GM13977 (cell line): ENCODE results near the gene SEMA7A.
A peak's percentile ranks its signal among the peaks of the same experiment; 100 is the strongest.

Source experiments
- DNase-seq: peaks from one replicate; pipeline ENCODE4 v3.0.0; 2012; ENCODE audit warnings: low spot score
- CTCF ChIP-seq: IDR thresholded peaks from 2 replicates; pipeline ENCODE4 v1.5.1; 2012; ENCODE audit warnings: mild to moderate bottlenecking, control low read depth; ENCODE audit not compliant: insufficient read depth; ENCODE audit errors: extremely low read depth, missing control alignments
- in situ Hi-C: fragments of 300-500 bp; cut with MboI; formaldehyde crosslinking; loops from one replicate; pipeline ENCODE4 v1.12.0; 2022; ENCODE audit warnings: low sequenced_read_pairs, low pct_unique_long_range_greater_than_20kb, mixed read lengths, inconsistent platforms; ENCODE audit not compliant: unreplicated experiment

Gene SEMA7A

GRCh38 chr15:74384881-74385643 is 48.7 kb downstream of the SEMA7A start:
- TF ChIP-seq CTCF = no peak
- in situ Hi-C loops = no loop called here
- peak; percentile 88 for DNase-seq

GRCh38 chr15:74384566-74384880 is 49.2 kb downstream of the SEMA7A start:
- no peak for DNase-seq
- in situ Hi-C loops = no loop called here
- no peak for TF ChIP-seq CTCF

GRCh38 chr15:74383695-74384565 is 49.8 kb downstream of the SEMA7A start:
- DNase-seq = peak; percentile 90
- in situ Hi-C loops = no loop called here
- TF ChIP-seq CTCF = peak; percentile 43

GRCh38 chr15:74383286-74383685 is 50.5 kb downstream of the SEMA7A start:
- DNase-seq = no peak
- no peak for TF ChIP-seq CTCF
- in situ Hi-C loops = no loop called here

- TF ChIP-seq CTCF = peak; percentile 96
- in situ Hi-C loops = no loop called here
Measured at GRCh38 chr15:74382004-74382816, 51.5 kb downstream of the SEMA7A start.

GRCh38 chr15:74381481-74381880 is 52.3 kb downstream of the SEMA7A start:
- no peak for TF ChIP-seq CTCF
- in situ Hi-C loops = no loop called here
- DNase-seq = no peak

More at GRCh38 chr15:74382004-74382816, 51.5 kb downstream of the SEMA7A start:
- peak; percentile 83 for DNase-seq
